AG08396 (cell line): ENCODE results near the gene GNG2.

Experiments
- DNase-seq: peaks from one replicate; pipeline ENCODE4 v3.0.0; 2012; ENCODE audit warnings: low spot score, mixed read lengths

Gene GNG2

DNA sequence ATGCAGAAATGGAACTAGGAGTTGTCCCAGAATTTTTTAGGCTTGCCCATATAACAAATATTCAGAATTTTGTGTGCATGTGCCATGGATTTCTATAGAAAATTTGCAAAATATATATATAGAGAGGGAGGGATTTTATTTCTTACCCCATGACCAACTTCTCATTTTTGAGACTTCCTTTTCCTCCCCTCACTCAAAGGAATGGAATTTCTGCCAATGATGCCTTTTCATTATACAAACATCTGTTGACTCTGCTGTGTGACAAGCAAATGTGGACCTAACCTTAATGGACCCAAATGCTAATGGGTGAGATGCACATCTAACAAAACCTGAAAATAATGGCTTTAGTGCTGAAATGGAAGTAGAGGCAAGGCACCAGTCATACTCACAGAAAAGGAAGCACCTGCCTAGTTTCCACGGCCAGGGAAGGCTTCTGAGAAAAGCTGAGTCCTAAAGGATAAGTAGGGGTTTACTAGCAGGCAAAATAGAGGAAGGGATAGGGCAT is 3.6 kb upstream of the GNG2 start:
- no peak for DNase-seq

DNA sequence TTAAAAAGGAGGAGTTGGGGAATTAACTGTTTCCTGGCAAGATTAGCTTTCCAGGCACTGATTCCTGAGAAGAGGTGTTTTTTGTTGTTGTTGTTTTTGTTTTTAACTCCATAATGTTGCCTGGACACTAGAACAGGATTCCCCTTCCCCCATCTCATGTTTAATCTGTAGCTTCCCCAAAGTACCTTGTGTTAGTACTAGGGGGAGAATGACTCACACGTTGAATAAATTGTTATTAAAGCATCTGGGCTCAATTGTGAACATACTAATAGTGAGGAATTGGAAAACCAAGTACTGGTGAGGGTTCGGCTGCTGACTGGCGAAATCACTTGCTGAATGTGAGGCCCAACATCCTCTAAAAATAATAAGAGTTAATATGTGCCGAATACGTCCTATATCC is 1.3 kb upstream of the GNG2 start:
- no peak for DNase-seq

GRCh38 chr14:51860825-51861499 is 550 bp downstream of the GNG2 start:
- no peak for DNase-seq

- no peak for DNase-seq
Measured at GRCh38 chr14:51862176-51862796, 1.9 kb downstream of the GNG2 start.

GRCh38 chr14:51862860-51863259 is 2.4 kb downstream of the GNG2 start:
- no peak for DNase-seq

DNA sequence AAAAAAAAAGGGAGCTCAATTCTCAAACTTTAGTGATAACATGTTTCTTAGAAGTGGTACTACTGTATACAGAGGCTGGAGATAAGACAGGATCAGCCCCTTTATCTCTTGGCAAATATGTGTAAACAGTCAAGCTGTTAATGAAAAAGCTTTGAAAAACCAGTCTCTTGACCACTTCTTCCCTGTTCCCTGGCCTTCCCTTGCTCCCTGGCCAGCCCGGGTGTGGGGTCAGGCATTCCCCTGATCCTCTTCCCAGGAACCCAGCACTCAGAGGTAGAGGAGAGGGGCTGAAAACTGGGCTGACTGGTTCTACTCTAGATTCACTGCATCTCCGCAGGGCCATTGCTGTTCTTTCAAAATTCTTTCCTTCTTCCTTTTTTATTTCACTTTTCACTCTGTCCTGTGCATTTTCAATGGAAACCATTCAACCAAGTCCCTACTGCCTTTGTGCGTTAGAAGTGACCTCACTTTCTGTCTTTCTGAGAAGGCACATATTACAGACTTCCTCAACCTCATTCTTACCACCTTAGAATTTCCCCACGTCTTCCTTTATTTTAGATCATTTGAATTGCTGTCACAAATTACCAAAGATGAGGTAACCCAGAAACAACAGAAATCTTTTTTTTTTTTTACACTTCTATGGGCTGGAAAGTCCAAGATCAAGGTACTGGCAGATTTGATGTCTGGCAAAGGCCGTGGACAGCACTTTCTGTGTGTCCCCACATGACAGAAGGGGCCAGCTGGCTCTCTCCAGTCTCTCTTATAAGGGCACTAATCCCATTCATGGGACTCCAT is 5.7 kb downstream of the GNG2 start:
- no peak for DNase-seq

- DNase-seq: no peak
Measured at GRCh38 chr14:51867741-51868140, 7.3 kb downstream of the GNG2 start.

DNA sequence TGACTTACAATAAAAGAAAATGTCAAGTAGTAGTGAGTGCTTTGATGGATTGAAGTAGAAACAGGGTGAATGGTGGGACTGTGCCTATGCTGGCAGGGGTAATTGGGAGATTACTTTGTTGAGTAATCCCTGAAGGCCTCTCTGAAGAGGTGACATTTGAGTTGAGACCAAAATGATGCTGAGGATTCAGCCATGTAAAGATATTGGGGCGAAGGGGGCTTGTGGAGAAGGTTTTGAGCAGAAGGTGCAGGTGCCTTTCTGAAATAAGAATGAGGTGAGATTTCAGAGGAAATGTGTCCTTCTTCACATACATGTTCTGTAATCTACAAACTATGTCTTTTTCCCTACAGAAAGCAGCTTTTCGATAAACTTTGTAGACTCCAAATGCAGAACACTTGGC is 8.0 kb downstream of the GNG2 start:
- DNase-seq: no peak

DNA sequence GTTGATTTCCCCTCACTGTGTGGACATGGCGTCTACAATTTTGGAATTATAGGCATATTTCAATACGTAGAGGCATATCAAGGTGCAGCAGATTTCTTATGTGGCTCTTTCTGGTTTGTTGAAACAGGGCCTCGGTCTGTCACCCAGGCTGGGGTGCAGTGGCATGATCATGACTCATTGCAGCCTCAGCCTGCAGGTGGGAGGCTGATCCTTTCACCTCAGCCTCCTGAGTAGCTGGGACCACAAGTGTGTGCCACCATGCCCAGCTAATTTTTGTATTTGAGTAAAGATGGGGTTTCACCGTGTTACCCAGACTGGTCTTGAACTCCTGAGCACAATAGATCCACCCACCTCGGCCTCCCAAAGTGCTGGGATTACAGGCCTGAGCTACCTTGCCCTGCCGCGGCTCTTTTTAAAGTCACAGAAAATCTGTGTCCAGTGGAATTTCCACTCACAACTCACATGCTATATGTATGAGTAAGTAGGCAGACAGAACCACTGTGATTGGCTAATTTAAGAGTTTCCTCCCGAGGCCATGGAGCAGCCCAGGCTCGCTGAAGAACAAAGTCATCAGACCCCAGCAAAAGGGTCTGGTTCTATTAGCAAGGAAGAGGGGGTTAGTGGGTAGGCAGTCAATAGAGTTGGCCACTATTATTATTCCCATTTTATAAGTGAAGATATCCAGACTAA is 9.1 kb downstream of the GNG2 start:
- DNase-seq: no peak

GRCh38 chr14:51870606-51871005 is 10.2 kb downstream of the GNG2 start:
- DNase-seq: no peak

DNA sequence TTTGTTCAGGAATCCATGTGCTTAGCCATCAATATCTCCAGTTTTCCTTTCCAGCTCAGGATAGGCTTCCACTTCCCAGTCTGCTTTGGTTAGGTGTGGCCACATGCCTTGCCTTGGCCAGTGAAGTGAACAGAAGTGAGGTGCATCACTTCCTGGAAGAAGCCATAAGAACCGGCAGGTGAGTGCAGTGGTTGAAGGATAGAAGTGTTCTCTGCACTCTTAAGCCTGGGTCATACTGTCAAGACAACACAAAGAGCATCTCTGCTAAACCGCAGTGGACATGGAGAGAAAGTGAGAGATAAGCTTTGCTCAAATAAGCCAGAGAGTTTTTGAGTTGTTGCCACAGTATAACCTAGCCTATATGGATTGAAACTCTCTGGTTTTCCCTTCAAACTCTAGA is 11.4 kb downstream of the GNG2 start:
- no peak for DNase-seq

GRCh38 chr14:51872396-51872795 is 12.0 kb downstream of the GNG2 start:
- DNase-seq: no peak

- DNase-seq: peak; percentile 72
Measured at GRCh38 chr14:51873221-51873893, 12.9 kb downstream of the GNG2 start.

- DNase-seq: no peak
Measured at GRCh38 chr14:51877810-51878209, 17.4 kb downstream of the GNG2 start.

DNA sequence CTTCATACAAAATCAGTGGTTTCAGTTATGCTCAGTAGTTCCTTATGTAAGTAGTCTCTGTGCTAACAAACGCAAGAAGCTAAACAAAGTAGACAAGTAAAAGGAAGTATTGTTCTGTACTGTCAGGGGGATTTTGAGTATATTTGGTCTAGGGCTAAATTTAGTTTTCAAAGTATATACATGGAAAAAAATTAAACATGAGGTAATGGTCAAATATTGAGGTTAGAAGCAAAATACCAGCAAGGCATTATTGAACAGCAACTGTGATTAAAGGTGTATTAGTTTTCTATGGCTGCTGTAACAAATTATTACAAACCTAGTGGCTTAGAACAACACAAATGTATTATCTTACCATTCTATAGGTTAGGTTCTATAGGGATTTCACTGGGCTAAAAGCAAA is 18.8 kb downstream of the GNG2 start:
- no peak for DNase-seq

GRCh38 chr14:51880835-51881580 is 20.6 kb downstream of the GNG2 start:
- no peak for DNase-seq

DNA sequence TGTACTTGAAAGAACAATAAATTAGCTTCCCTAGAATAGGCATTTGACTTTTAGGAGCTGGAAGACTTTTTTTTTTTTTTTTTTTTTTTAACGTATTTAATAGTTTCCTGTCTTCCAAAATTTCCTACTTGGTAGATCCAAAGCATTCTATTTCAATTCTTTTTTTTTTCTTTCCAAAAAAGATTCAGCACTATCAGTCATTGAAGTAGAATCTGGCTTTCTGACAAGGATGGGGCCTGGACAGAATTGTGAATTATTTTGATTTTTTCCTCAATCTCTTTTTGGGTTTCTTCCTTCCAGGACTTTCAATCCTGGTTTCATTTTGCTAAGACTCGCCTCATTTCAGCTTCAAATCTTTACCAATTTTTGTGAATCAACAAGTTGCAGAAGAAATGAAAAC is 21.2 kb downstream of the GNG2 start:
- DNase-seq: no peak

GRCh38 chr14:51883232-51883631 is 22.8 kb downstream of the GNG2 start:
- no peak for DNase-seq

GRCh38 chr14:51884086-51884927 is 23.9 kb downstream of the GNG2 start:
- DNase-seq: no peak

DNA sequence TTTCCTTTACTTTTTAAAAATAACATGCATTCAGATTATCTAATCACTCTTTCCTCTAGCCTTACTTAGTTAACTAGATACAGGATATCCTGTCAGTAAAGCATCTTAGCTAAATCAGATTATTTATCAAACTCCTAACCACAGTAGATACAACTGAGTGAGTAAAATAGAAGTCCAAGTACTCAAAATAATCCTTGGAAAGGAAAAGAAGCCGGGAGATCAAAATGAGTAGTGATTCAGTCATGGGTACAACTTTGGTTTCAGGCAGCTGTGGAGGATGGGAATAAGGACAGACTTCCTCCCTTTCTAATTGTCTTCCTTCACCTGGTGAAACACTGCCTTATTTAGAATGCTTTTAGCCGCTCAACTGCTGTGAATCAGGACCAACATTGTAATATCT is 29.4 kb downstream of the GNG2 start:
- DNase-seq: no peak
